ENCODE measurements around the gene GNA12. TPM values are rescaled to one million over a fixed set of nuclear protein-coding genes. Genes with fewer than 3 reads are reported as not detected.
"Not testable (repeated sequence)": the region's sequence is repeated elsewhere in the genome, so short reads cannot be mapped to it uniquely, and the experiment has no call there.

GNA12 gene
- polyA plus RNA-seq, 1 donor (not counting 4 experiments of a cell fraction or from before 2014, with no cell fraction given) = 35.5 TPM

DNA sequence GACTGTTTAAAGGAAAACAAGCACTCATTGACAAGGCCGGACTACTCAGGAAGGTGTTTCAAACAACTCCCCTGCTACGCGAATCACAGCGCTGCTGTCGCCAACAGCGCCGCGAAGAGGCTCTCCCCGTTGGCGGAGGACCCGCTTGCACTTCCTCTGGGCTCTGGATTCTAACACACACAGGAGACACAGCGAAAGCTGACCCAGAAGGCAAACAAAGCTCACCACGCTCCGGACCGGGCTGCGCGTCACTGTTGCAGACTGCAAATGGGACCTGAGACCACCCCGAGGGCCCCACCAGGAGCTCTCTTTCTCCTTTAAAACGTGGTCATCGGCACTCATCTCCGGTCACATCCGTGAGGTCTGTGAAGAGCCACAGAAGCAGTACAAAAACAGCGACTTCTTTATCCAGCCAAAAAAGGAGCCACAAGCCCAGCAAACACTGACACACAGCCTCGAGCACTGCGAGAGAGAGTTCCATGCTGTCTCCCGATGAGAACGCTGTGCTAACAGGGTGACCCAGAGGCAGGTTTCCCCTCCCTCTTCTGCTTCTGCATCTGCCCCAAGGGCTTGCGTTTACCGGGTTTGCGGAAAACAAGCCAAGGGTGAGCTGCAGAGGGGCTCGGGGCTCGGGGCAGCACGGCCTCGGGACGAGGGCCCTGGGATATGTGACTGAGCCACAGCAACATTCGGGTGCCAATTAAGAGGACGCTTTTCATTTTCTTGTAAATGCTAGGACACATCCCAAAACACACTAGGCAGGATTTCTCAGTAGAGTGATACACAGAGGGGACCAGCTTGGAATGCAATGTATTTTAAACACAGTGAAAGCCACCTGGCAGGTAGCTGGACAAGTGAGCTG, 114.8 kb downstream of the GNA12 start:
- dilution Hi-C loops (cut with MboI; ENCODE audit: extremely low pct_ligation_motif_present, low sequenced_read_pairs) = no loop called here
- no peaks in the 10 kb centered on the region for H3K9me1 ChIP-seq (ENCODE audit: control insufficient read depth, extremely low read depth, insufficient read depth, low read length)
- no peak overlapping the region for H2AFZ ChIP-seq (ENCODE audit: control insufficient read depth, low read length)
- TF ChIP-seq EZH2 (IDR thresholded peaks at IDR 0.05; ENCODE audit: low read length) = no peak
- TF ChIP-seq, protein P1, sequence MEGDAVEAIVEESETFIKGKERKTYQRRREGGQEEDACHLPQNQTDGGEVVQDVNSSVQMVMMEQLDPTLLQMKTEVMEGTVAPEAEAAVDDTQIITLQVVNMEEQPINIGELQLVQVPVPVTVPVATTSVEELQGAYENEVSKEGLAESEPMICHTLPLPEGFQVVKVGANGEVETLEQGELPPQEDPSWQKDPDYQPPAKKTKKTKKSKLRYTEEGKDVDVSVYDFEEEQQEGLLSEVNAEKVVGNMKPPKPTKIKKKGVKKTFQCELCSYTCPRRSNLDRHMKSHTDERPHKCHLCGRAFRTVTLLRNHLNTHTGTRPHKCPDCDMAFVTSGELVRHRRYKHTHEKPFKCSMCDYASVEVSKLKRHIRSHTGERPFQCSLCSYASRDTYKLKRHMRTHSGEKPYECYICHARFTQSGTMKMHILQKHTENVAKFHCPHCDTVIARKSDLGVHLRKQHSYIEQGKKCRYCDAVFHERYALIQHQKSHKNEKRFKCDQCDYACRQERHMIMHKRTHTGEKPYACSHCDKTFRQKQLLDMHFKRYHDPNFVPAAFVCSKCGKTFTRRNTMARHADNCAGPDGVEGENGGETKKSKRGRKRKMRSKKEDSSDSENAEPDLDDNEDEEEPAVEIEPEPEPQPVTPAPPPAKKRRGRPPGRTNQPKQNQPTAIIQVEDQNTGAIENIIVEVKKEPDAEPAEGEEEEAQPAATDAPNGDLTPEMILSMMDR (optimal IDR thresholded peaks at IDR 0.05 in 1 of 3, IDR thresholded peaks at IDR 0.05 in 1 of 3, conservative IDR thresholded peaks at IDR 0.05 in 1 of 3; ENCODE audit: extremely low read depth in 1 of 3, insufficient read depth in 2 of 3, low read length in 3 of 3) = no peak
- H4K20me1 ChIP-seq (ENCODE audit: control insufficient read depth, extremely low read depth, insufficient read depth, low read length) = no peaks in the 10 kb centered on the region
- no peaks in the 10 kb centered on the region for H3K4me1 ChIP-seq (ENCODE audit: control insufficient read depth, extremely low read depth, insufficient read depth, low read length)
- H3K36me3 ChIP-seq (ENCODE audit: control insufficient read depth in 2 of 2, extremely low read depth in 1 of 2, insufficient read depth in 2 of 2, low read length in 2 of 2) = peaks cover 10 to 13% of the 10 kb centered on the region in 2 experiments
- H3K27ac ChIP-seq (ENCODE audit: control insufficient read depth, insufficient read depth, low read length) = no peak overlapping the region
- no peak overlapping the region for H3K9ac ChIP-seq (ENCODE audit: control insufficient read depth, extremely low read depth, insufficient read depth, low read length)
- no peak overlapping the region for H3K4me3 ChIP-seq (ENCODE audit: control insufficient read depth in 2 of 3, extremely low read depth in 1 of 3, insufficient read depth in 2 of 3, low read depth in 1 of 3, low read length in 3 of 3)
- H3K27me3 ChIP-seq (ENCODE audit: control insufficient read depth, extremely low read depth, insufficient read depth, low read length) = no peaks in the 10 kb centered on the region
- no peaks in the 10 kb centered on the region for H3K9me3 ChIP-seq (ENCODE audit: control insufficient read depth, low read depth, low read length)
- H3K4me2 ChIP-seq (ENCODE audit: control insufficient read depth, extremely low read depth, insufficient read depth, low read depth, low read length) = no peak overlapping the region
- DNase-seq (ENCODE audit: low read depth, low spot score) (no peak), FAIRE-seq (no peak)
- H3K79me2 ChIP-seq (ENCODE audit: control insufficient read depth, insufficient read depth, low read length) = no peaks in the 10 kb centered on the region

GRCh38 chr7:2728316-2729030, 115.6 kb downstream of the GNA12 start:
- H2AFZ ChIP-seq (ENCODE audit: control insufficient read depth, low read length) = no peak overlapping the region
- H3K4me3 ChIP-seq (ENCODE audit: control insufficient read depth in 2 of 3, extremely low read depth in 1 of 3, insufficient read depth in 2 of 3, low read depth in 1 of 3, low read length in 3 of 3) = no peak overlapping the region
- TF ChIP-seq, protein P1 (optimal IDR thresholded peaks at IDR 0.05 in 1 of 3, IDR thresholded peaks at IDR 0.05 in 1 of 3, conservative IDR thresholded peaks at IDR 0.05 in 1 of 3; ENCODE audit: extremely low read depth in 1 of 3, insufficient read depth in 2 of 3, low read length in 3 of 3) = no peak
- no peak for TF ChIP-seq EZH2 (IDR thresholded peaks at IDR 0.05; ENCODE audit: low read length)
- H3K9ac ChIP-seq (ENCODE audit: control insufficient read depth, extremely low read depth, insufficient read depth, low read length) = no peak overlapping the region
- H3K9me1 ChIP-seq (ENCODE audit: control insufficient read depth, extremely low read depth, insufficient read depth, low read length) = no peaks in the 10 kb centered on the region
- FAIRE-seq = no peak
- H3K27me3 ChIP-seq (ENCODE audit: control insufficient read depth, extremely low read depth, insufficient read depth, low read length) = no peaks in the 10 kb centered on the region
- dilution Hi-C loops (cut with MboI; ENCODE audit: extremely low pct_ligation_motif_present, low sequenced_read_pairs) = no loop called here
- no peaks in the 10 kb centered on the region for H3K79me2 ChIP-seq (ENCODE audit: control insufficient read depth, insufficient read depth, low read length)
- H3K27ac ChIP-seq (ENCODE audit: control insufficient read depth, insufficient read depth, low read length) = no peak overlapping the region
- no peaks in the 10 kb centered on the region for H4K20me1 ChIP-seq (ENCODE audit: control insufficient read depth, extremely low read depth, insufficient read depth, low read length)
- DNase-seq (ENCODE audit: low read depth, low spot score) = no peak
- no peaks in the 10 kb centered on the region for H3K9me3 ChIP-seq (ENCODE audit: control insufficient read depth, low read depth, low read length)
- H3K4me2 ChIP-seq (ENCODE audit: control insufficient read depth, extremely low read depth, insufficient read depth, low read depth, low read length) = no peak overlapping the region
- H3K36me3 ChIP-seq (ENCODE audit: control insufficient read depth in 2 of 2, extremely low read depth in 1 of 2, insufficient read depth in 2 of 2, low read length in 2 of 2) = peaks cover 11 to 13% of the 10 kb centered on the region in 2 experiments
- H3K4me1 ChIP-seq (ENCODE audit: control insufficient read depth, extremely low read depth, insufficient read depth, low read length) = no peaks in the 10 kb centered on the region

- H3K27ac ChIP-seq (ENCODE audit: control insufficient read depth, insufficient read depth, low read length); H4K20me1 ChIP-seq (ENCODE audit: control insufficient read depth, extremely low read depth, insufficient read depth, low read length); H3K27me3 ChIP-seq (ENCODE audit: control insufficient read depth, extremely low read depth, insufficient read depth, low read length); dilution Hi-C loops (cut with MboI; ENCODE audit: extremely low pct_ligation_motif_present, low sequenced_read_pairs); DNase-seq (ENCODE audit: low read depth, low spot score); H2AFZ ChIP-seq (ENCODE audit: control insufficient read depth, low read length); H3K9ac ChIP-seq (ENCODE audit: control insufficient read depth, extremely low read depth, insufficient read depth, low read length); H3K9me3 ChIP-seq (ENCODE audit: control insufficient read depth, low read depth, low read length); H3K4me1 ChIP-seq (ENCODE audit: control insufficient read depth, extremely low read depth, insufficient read depth, low read length); FAIRE-seq; H3K79me2 ChIP-seq (ENCODE audit: control insufficient read depth, insufficient read depth, low read length); H3K4me2 ChIP-seq (ENCODE audit: control insufficient read depth, extremely low read depth, insufficient read depth, low read depth, low read length); H3K4me3 ChIP-seq (ENCODE audit: control insufficient read depth in 2 of 3, extremely low read depth in 1 of 3, insufficient read depth in 2 of 3, low read depth in 1 of 3, low read length in 3 of 3); H3K9me1 ChIP-seq (ENCODE audit: control insufficient read depth, extremely low read depth, insufficient read depth, low read length): not testable (repeated sequence)
- peaks cover 11 to 13% of the 10 kb centered on the region in 2 experiments for H3K36me3 ChIP-seq (ENCODE audit: control insufficient read depth in 2 of 2, extremely low read depth in 1 of 2, insufficient read depth in 2 of 2, low read length in 2 of 2)
These were observed 116.9 kb downstream of the GNA12 start for GRCh38 chr7:2727206-2727605.

All from keratinocyte (primary cell).